GM12892 (cell line): ENCODE measurements around the gene VDR.

Experiments used
- DNase-seq: peaks from one replicate; pipeline ENCODE4 v3.0.0; 2011; ENCODE audit not compliant: insufficient read length
- FAIRE-seq: peaks from 2 replicates; lab custom pipeline; 2011; peaks lifted over from hg19 to GRCh38; lab: Jason Lieb, UNC
- POLR2A ChIP-seq: IDR thresholded peaks from 2 replicates; pipeline ENCODE4 v1.6.1; 2011; ENCODE audit warnings: low read depth, low read length, control low read depth
- POLR2AphosphoS5 ChIP-seq: IDR thresholded peaks from 2 replicates; pipeline ENCODE4 v1.6.1; 2011; ENCODE audit warnings: low read depth, low read length, control low read depth
- TAF1 ChIP-seq: IDR thresholded peaks from 2 replicates; pipeline ENCODE4 v1.6.1; 2011; ENCODE audit warnings: low read depth, mild to moderate bottlenecking, control low read depth, low read length, borderline replicate concordance

VDR gene

GRCh38 chr12:47877081-47877480 is 27.7 kb downstream of the VDR start:
- FAIRE-seq (no peak), DNase-seq (no peak)
- TF ChIP-seq POLR2A (no peak), TAF1 (no peak), POLR2AphosphoS5 (no peak)

GRCh38 chr12:47876440-47876960 is 28.3 kb downstream of the VDR start:
- DNase-seq (no peak), FAIRE-seq (peak; percentile 50)
- TF ChIP-seq TAF1 = no peak
- no peak for TF ChIP-seq POLR2A
- no peak for TF ChIP-seq POLR2AphosphoS5

- TF ChIP-seq TAF1 (no peak), POLR2AphosphoS5 (no peak), POLR2A (no peak)
- no peak for FAIRE-seq
Measured at GRCh38 chr12:47875746-47876439, 28.9 kb downstream of the VDR start.

DNA sequence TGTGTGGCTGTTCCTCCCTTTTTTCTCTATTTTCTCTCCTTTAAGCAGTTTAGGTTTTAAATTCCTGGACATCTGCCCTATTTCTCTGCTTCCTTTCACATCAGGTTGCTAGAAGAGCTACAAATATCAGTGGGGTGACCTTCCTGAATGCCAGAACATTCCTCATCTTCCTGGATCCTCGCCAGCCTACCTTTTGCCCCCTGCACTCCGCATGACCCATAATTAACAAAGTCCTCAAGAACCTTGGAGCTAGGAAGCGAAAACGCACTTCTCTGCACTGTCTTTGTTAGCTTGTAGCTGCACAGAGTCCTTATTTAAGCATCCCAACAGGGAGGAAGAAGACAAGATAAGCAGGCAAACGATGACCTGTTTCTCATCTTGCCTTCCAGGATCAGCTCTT is 30.5 kb downstream of the VDR start:
- DNase-seq (no peak), FAIRE-seq (no peak)
- TF ChIP-seq POLR2A = no peak

More at GRCh38 chr12:47875746-47876439, 28.9 kb downstream of the VDR start:
- no peak for DNase-seq

- FAIRE-seq (no peak), DNase-seq (no peak)
- TF ChIP-seq POLR2AphosphoS5 (no peak), POLR2A (no peak), TAF1 (no peak)
Measured at GRCh38 chr12:47870175-47870781, 34.5 kb downstream of the VDR start.

GRCh38 chr12:47868552-47869031 is 36.2 kb downstream of the VDR start:
- FAIRE-seq = peak; percentile 73
- TF ChIP-seq POLR2A (no peak), POLR2AphosphoS5 (no peak), TAF1 (no peak)
- DNase-seq = peak; percentile 41

- DNase-seq (no peak), FAIRE-seq (no peak)
- TF ChIP-seq POLR2A (no peak), TAF1 (no peak), POLR2AphosphoS5 (no peak)
Measured at GRCh38 chr12:47868041-47868440, 36.8 kb downstream of the VDR start.

- no peak for DNase-seq
Measured at GRCh38 chr12:47867495-47867941, 37.3 kb downstream of the VDR start.

DNA sequence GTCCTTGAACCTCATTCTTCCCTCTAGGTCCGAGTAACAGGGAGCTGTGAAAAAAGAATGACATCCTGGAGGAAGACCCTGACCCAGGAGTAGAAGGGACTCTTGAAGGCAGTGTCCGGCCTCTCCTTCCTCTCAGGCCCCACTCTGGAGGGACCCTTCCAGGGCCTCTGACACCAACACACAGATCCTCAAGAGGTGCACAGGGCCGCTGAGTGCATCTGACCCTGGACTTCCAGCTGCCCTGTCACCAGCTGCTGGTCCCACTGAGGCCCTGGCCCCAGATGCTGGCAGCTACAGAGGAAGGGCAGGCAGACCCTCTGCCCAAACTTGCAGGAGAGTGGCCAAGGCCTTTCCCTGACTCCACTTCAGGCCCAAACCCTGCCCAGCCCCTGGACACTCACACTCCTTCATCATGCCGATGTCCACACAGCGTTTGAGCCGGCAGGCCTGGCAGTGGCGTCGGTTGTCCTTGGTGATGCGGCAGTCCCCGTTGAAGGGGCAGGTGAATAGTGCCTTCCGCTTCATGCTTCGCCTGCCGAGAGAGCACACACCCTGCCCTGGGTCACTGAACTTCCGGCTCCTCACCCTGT is 40.1 kb downstream of the VDR start:
- TF ChIP-seq POLR2A (no peak), TAF1 (no peak), POLR2AphosphoS5 (no peak)
- FAIRE-seq (no peak), DNase-seq (no peak)

More at GRCh38 chr12:47867495-47867941, 37.3 kb downstream of the VDR start:
- TF ChIP-seq POLR2A = no peak
- no peak for TF ChIP-seq POLR2AphosphoS5
- TF ChIP-seq TAF1 = no peak
- peak; percentile 78 for FAIRE-seq

- TF ChIP-seq POLR2AphosphoS5 (no peak), POLR2A (no peak), TAF1 (no peak)
- DNase-seq (no peak), FAIRE-seq (no peak)
Measured at GRCh38 chr12:47863985-47864384, 40.8 kb downstream of the VDR start.

DNA sequence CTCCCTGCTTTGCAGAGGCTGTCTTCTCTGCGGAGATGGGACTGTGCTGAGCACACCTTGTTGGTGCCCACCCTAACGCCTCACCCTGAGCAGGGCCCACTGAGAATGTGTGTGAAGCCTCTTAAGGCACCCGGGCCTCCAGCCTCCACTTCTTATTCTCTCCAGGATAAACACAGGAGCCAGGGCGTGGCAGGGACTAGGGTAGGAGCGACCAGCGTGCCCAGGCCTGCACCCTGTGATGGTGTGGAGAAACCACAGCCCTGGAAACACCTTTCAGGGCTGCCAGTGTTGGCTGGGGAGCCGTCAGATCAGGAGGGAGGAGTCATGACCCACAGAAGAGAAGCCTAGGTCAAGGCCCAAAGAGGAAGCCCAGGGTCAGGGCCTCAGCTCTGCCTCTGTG is 41.3 kb downstream of the VDR start:
- FAIRE-seq (no peak), DNase-seq (no peak)
- TF ChIP-seq POLR2AphosphoS5 (no peak), TAF1 (no peak), POLR2A (no peak)

GRCh38 chr12:47862881-47863280 is 41.9 kb downstream of the VDR start:
- DNase-seq = no peak
- TF ChIP-seq POLR2AphosphoS5 (no peak), POLR2A (no peak), TAF1 (no peak)
- FAIRE-seq = no peak

- FAIRE-seq (no peak), DNase-seq (no peak)
- TF ChIP-seq TAF1 (no peak), POLR2AphosphoS5 (no peak), POLR2A (no peak)
Measured at GRCh38 chr12:47862167-47862750, 42.5 kb downstream of the VDR start.

DNA sequence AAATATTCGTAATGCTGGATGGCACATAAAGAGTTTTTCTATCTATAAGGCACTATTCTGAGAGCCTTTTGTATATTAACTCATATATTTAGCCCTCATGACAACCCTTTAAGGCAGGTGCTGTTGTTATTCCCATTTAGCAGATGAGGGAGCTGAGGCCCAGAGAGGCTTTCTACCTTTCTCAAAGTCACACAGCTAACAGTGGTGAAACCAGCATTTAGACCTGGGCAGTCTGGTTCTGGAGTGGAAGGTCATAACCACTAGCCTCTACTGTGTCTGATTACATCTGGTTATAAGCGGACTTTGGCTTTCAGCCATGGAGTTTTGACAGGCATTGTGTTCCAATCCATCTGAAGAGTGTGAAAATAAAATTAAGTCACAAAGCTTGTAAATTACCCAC is 43.9 kb downstream of the VDR start:
- FAIRE-seq (no peak), DNase-seq (no peak)
- no peak for TF ChIP-seq TAF1
- no peak for TF ChIP-seq POLR2AphosphoS5
- TF ChIP-seq POLR2A = no peak
